ENCODE results near the gene ARAF. TPM values are rescaled to one million over a fixed set of nuclear protein-coding genes. Genes with fewer than 3 reads are reported as not detected.

The ARAF gene
- total and polyA plus RNA-seq, 2 of the 4 experiments (the other 2 are of a cell fraction), result 9.1 to 52.2 TPM

- no TSS peak for BruUV-seq (replicated peaks)
- Histone ChIP-seq H3K9me3 (ENCODE audit: control insufficient read depth, insufficient read depth, low read length) (no peaks in the 10 kb centered on the region), H3K36me3 (ENCODE audit: control insufficient read depth, insufficient read depth, low read length) (no peaks in the 10 kb centered on the region), H2BK20ac (ENCODE audit: low read depth, low read length) (peak overlapping the region; percentile 34), H3K9me1 (ENCODE audit: insufficient read depth, low read length) (no peaks in the 10 kb centered on the region), H4K5ac (ENCODE audit: low read depth, low read length) (no peak overlapping the region), H2BK5ac (ENCODE audit: low read depth, low read length, poor library complexity, severe bottlenecking) (peak overlapping the region; percentile 46), H3K27ac (ENCODE audit: insufficient read depth, low read length) (no peak overlapping the region), H2BK15ac (ENCODE audit: low read depth, low read length) (no peak overlapping the region), H4K8ac (ENCODE audit: low read depth in 2 of 2, low read length in 2 of 2) (no peak overlapping the region; a peak in 1 of 4 replicates), H3K4ac (ENCODE audit: low read depth, low read length) (0 out of 2 replicates have a peak overlapping the region, but pooled peaks have one; percentile 45), H3K18ac (ENCODE audit: low read depth, low read length) (no peak overlapping the region; the same call in 1 of the 2 replicates), H2AK9ac (replicated peaks; ENCODE audit: low read depth, low read length, poor library complexity) (no peak overlapping the region), H3K4me1 (ENCODE audit: control insufficient read depth, insufficient read depth, low read length) (peaks cover 1% of the 10 kb centered on the region; the same call in 1 of the 2 replicates), H4K91ac (ENCODE audit: insufficient read depth, low read depth, low read length) (peak overlapping the region; percentile 32; the same call in 1 of the 2 replicates), H2BK120ac (ENCODE audit: low read depth, low read length) (peak overlapping the region; percentile 8), H3K14ac (replicated peaks; ENCODE audit: low read depth, low read length) (no peak overlapping the region), H3K4me2 (ENCODE audit: low read depth, low read length) (no peak overlapping the region), H3K79me1 (ENCODE audit: low read depth in 1 of 2, low read length in 2 of 2) (no peaks in the 10 kb centered on the region), H3K56ac (ENCODE audit: extremely low read depth, insufficient read depth, low read length) (no peak overlapping the region), H2AK5ac (ENCODE audit: low read depth, low read length) (peak overlapping the region; percentile 33; the same call in 1 of the 2 replicates), H4K20me1 (ENCODE audit: insufficient read depth, low read length) (no peaks in the 10 kb centered on the region), H3K9ac (ENCODE audit: low read depth, low read length) (no peak overlapping the region), H3K27me3 (ENCODE audit: control insufficient read depth, insufficient read depth, low read length) (no peaks in the 10 kb centered on the region), H3K4me3 (ENCODE audit: insufficient read depth, low read depth, low read length) (no peak overlapping the region), H3K23ac (ENCODE audit: low read depth, low read length) (no peak overlapping the region), H2AFZ (replicated peaks; ENCODE audit: low read length, poor library complexity) (no peak overlapping the region)
- ATAC-seq (ENCODE audit: low read depth), result peak; percentile 64
- no peak for TF ChIP-seq RCOR1 (IDR thresholded peaks at IDR 0.05; ENCODE audit: insufficient replicate concordance, low read length)
- 0 out of 2 replicates have a peak, but pooled peaks have one; percentile 26 for TF ChIP-seq CEBPB (IDR thresholded peaks at IDR 0.05; ENCODE audit: low read depth, low read length)
- TF ChIP-seq BHLHE40 (IDR thresholded peaks at IDR 0.05; ENCODE audit: low read depth, low read length), result no peak
- ChIA-PET CTCF (no interaction called here), POLR2A (ENCODE audit: unreplicated experiment) (no interaction called here)
- intact Hi-C loops (cut with micrococcal nuclease) (no loop called here), in situ Hi-C loops (cut with MboI; ENCODE audit: low sequenced_read_pairs) (no loop called here), dilution Hi-C loops (cut with HindIII; ENCODE audit: low sequenced_read_pairs, unreplicated experiment) (no loop called here)
- peak; percentile 46 for DNase-seq
- WGBS, 2 experiments (ENCODE audit: extremely low coverage in 2 of 2, insufficient read length in 1 of 2), result 38% methylated on average over 1 of the region's 7 CpGs; no CpG with 5 or more reads in 1 of the 2 experiments
Measured at GRCh38 chrX:47514533-47515235, 46.3 kb upstream of the ARAF start.
